GM12891 (cell line): Measurements from ENCODE around the gene MARK3.
A peak's percentile ranks its signal among the peaks of the same experiment; 100 is the strongest.

ENCODE experiments used
- DNase-seq: peaks from one replicate; pipeline ENCODE4 v3.0.0; 2011; ENCODE audit warnings: low spot score; ENCODE audit not compliant: insufficient read length
- FAIRE-seq: peaks from 2 replicates; lab custom pipeline; 2011; peaks lifted over from hg19 to GRCh38; lab: Jason Lieb, UNC
- PAX5 ChIP-seq: IDR thresholded peaks from 2 replicates; pipeline ENCODE4 v1.6.1; 2011; ENCODE audit warnings: low read length, moderate library complexity, mild to moderate bottlenecking; ENCODE audit not compliant: insufficient read depth, severe bottlenecking
- POLR2A ChIP-seq: IDR thresholded peaks from 2 replicates; pipeline ENCODE4 v1.6.1; 2011; ENCODE audit warnings: low read depth, low read length, control low read depth
- POLR2AphosphoS5 ChIP-seq: IDR thresholded peaks from 2 replicates; pipeline ENCODE4 v1.6.1; 2011; ENCODE audit warnings: low read depth, low read length, control low read depth
- POU2F2 ChIP-seq: IDR thresholded peaks from 2 replicates; pipeline ENCODE4 v1.6.1; 2011; ENCODE audit warnings: low read depth, mild to moderate bottlenecking, control low read depth, low read length, moderate library complexity
- SPI1 ChIP-seq: IDR thresholded peaks from 2 replicates; pipeline ENCODE4 v1.6.1; 2011; ENCODE audit warnings: low read depth, low read length, control low read depth
- TAF1 ChIP-seq: IDR thresholded peaks from 2 replicates; pipeline ENCODE4 v1.6.1; 2011; ENCODE audit warnings: low read depth, low read length, control low read depth

MARK3 gene

DNA sequence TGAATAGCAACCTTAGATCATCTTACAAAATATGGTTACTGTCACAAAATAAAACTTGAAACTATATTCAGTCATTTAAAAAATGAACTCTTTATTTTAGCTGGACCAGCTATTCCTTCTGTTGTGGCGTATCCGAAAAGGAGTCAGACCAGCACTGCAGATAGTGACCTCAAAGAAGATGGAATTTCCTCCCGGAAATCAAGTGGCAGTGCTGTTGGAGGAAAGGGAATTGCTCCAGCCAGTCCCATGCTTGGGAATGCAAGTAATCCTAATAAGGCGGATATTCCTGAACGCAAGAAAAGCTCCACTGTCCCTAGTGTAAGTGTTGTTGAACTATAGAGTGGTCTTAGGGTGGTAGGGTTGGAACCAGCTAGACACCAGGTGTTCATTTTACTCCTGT lies 89.7 kb downstream of the MARK3 start:
- FAIRE-seq = no peak
- no peak for DNase-seq
- TF ChIP-seq TAF1 (no peak), POU2F2 (no peak), PAX5 (no peak), POLR2A (no peak), SPI1 (no peak), POLR2AphosphoS5 (no peak)

DNA sequence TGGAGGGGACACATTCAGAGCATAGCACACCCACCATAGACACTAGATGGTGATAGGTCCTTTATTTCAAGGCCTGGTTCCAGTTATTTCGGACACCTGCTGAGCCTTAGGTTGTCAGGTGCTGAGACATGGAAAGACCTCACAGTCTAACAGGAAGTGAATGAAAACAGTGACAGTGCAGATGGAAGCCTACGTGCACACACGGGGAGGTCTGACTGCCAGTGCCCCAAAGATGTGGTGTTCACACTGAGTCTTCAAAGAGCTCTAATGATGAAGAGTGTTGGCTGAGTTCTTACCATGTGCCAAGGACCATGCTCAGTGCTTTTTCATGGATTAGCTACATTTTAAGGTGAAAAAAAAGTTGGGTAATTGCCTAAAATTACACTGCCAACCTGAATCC lies 90.8 kb downstream of the MARK3 start:
- DNase-seq (no peak), FAIRE-seq (no peak)
- TF ChIP-seq POLR2AphosphoS5 (no peak), SPI1 (no peak), POLR2A (no peak), PAX5 (no peak), POU2F2 (no peak), TAF1 (no peak)

DNA sequence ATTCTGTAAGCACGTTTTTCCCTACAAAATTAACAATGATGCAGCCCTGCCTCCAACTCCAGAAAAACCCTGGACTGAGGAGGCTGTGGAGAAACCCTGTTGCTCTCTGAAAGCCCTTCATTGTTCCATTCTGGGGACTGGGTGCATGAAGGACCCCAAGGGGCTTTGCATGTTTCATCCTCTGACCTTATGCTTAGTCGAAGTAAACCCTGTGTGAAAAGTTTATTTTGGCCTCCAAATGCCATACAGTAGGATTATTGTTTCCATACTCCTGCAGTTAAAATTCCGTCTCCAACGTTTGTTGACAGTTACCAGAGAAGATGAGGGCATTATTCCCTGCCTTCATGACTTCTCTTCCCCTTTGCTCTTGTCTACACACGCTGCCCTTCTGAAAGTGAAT lies 91.4 kb downstream of the MARK3 start:
- DNase-seq (no peak), FAIRE-seq (no peak)
- TF ChIP-seq PAX5 (no peak), SPI1 (no peak), POLR2AphosphoS5 (no peak)

DNA sequence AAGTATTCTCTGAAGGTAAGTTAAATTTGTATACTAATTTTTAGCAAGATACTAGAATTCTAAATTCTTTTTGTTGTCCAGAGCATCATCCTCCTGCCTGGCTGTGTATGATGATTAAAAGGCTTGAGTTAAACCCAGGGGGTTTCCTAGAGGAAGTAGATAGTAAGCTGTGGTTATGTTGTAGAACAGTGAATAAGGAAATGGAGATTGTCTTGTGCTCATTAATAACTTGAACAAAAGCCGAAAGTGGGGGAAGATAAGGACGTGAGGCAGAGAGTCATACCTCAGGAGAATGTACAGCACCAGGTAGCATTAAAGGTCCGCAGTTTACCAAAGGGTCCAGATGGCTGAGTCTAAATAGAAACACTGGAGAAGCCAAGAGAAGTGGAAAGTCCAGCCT lies 95.4 kb downstream of the MARK3 start:
- FAIRE-seq = peak; percentile 56
- TF ChIP-seq POLR2A (no peak), SPI1 (peak; percentile 84)
- DNase-seq = no peak

DNA sequence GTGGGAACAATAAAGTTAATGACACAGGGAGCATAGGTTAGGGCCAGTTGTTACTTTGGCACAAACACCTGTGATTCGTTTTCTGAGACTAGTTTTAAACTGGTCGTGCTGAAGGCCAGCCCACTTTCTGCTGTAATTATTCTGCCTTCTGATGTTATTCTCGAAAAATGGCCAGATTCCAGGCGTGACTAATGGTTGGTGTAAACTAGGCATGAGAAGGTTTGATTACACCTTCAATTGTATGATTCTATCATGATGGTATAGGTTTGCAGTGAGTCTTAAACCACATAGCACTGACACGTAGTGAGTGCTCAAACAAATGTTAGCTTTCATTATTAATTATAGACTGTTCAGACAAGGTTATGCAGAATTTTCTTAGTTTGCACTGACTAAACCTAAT lies 98.4 kb downstream of the MARK3 start:
- peak; percentile 26 for FAIRE-seq
- DNase-seq = no peak
- no peak for TF ChIP-seq TAF1
- no peak for TF ChIP-seq SPI1
- no peak for TF ChIP-seq POU2F2
- TF ChIP-seq PAX5 = no peak

DNA sequence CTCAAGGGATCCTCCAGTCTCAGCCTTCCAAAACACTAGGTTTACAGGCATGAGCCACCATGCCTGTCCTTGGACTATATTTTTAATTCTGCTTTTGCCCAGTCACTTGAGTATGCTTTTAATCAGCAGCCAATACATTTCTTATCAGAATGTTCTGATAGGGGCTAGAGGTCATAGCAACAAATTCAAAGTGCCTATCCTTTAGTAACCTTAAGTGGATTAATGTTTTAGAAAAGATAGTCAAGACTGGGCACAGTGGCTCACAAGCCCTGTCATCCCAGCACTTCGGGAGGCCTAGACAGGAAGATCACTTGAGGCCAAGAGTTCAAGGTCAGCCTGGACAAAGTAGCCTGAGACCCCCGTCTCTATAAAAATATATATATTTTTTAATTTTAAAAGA lies 100.3 kb downstream of the MARK3 start:
- no peak for FAIRE-seq
- no peak for TF ChIP-seq POU2F2
- TF ChIP-seq PAX5 = no peak
- TF ChIP-seq POLR2AphosphoS5 = no peak
- no peak for TF ChIP-seq TAF1
- TF ChIP-seq SPI1 = no peak
- TF ChIP-seq POLR2A = no peak
- no peak for DNase-seq

DNA sequence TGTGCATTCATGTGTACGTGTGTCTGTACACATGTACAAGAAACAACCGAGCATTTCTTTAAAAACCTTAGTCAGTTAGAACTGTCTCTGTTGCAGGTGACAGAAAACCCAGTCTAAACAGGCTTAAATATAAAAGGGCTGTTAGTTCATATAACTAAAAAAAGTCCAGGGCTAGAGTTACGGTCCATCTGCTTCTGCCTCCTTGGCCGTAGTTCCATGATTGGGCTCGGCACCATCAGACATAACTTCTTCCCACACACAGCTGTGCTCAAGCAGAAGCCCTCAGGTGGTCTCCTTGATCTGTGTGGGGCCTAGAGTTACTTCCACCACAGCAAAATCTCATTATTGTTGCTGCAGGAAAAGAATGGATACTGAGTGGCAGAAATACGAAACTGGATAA lies 102.9 kb downstream of the MARK3 start:
- TF ChIP-seq TAF1 (no peak), POLR2AphosphoS5 (no peak), PAX5 (no peak), SPI1 (no peak), POU2F2 (no peak), POLR2A (no peak)
- no peak for FAIRE-seq
- no peak for DNase-seq

DNA sequence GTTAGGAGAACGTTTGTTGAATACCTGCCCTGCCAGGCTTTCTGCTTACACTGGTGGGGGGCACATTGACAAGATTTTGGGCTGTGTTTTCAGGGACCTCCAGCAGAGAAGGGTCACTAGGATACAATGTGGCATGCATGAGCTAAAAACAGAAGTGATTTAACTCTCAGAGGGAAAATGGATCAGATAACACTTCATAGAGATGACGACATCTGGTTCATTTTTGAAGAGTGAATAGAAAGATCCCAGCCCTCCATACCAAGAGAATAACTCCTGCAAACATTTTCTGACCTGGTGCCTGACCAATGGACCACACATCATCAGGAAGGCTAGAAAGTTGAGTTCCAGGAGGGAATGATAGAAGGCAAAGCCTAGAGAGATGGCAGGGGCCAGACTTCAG lies 103.7 kb downstream of the MARK3 start:
- DNase-seq = no peak
- no peak for FAIRE-seq
- TF ChIP-seq PAX5 = no peak

DNA sequence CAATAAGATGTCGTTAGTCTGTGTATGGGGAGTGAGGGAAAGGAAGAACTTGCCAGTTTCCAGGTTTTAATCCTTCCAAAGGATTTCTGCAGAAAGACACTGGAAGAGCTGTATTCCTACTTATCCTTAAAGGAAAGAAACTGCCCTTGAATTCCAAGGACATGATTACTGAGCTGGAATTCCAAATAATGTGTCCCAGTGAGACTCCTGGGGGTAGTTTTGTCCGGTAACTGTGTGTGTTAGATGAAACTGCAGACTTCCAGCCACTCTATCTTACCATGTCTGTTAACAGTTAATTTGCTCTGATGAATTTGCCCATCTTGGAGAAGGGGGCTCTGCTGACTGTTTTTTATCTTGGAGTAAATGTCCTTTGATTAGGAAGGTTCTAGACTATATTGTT lies 104.4 kb downstream of the MARK3 start:
- DNase-seq (no peak), FAIRE-seq (no peak)
- TF ChIP-seq PAX5 = no peak
- no peak for TF ChIP-seq POLR2A
- TF ChIP-seq POU2F2 = no peak
- TF ChIP-seq TAF1 = no peak
- TF ChIP-seq POLR2AphosphoS5 = no peak
- TF ChIP-seq SPI1 = no peak

DNA sequence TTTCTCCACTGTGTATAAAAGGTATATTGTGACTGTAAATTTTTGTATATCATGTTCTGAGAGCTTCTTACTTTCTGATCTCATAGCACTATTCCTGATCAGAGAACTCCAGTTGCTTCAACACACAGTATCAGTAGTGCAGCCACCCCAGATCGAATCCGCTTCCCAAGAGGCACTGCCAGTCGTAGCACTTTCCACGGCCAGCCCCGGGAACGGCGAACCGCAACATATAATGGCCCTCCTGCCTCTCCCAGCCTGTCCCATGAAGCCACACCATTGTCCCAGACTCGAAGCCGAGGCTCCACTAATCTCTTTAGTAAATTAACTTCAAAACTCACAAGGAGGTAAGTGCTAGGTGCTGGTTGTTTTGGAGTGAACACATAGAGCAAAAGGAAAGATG lies 106.5 kb downstream of the MARK3 start:
- TF ChIP-seq PAX5 (no peak), POLR2AphosphoS5 (no peak), POLR2A (no peak), SPI1 (no peak), TAF1 (no peak), POU2F2 (no peak)
- no peak for DNase-seq
- no peak for FAIRE-seq
